K562 (cell line): ENCODE results near the gene DIP2C. TPM values are rescaled to one million over a fixed set of nuclear protein-coding genes. Genes with fewer than 3 reads are reported as not detected.

Experiments
- ATAC-seq: fragments of 200-7000 bp; cut with Tn5 transposase; 3 replicates; pipeline ENCODE4 v1.9.1; 2020; ENCODE audit warnings: moderate library complexity
- BruUV-seq: library from RNA; stranded (reverse); fragments of 400-500 nt; replicated peaks from 2 replicates; lab custom pipeline; 2021; lab: Mats Ljungman, UMichigan
- CTCF ChIA-PET: fragments of 300-600 bp; formaldehyde crosslinking; extraction: SDS; loops from one replicate; lab custom pipeline; 2021; ENCODE audit warnings: low intra/inter-chr PET ratio; lab: Yijun Ruan, JAX
- POLR2A ChIA-PET: fragments of 300-600, 350-650 bp; sonication (Branson Sonifier 250); formaldehyde crosslinking; extraction: SDS; loops from one replicate; lab custom pipeline; 2021; ENCODE audit warnings: antibody characterized with exemption, inconsistent platforms; lab: Yijun Ruan, JAX
- DNase-seq, 4 experiments: peaks; one replicate each; pipeline versions ENCODE4 v3.0.0 to v3.0.0-alpha.2; 2011 to 2018; ENCODE audit warnings: low spot score in 3 of 4, mixed read lengths in 3 of 4; ENCODE audit errors: extremely low read depth in 1 of 4
- FAIRE-seq: peaks from 2 replicates; lab custom pipeline; 2011; peaks lifted over from hg19 to GRCh38; lab: Jason Lieb, UNC
- H2AFZ ChIP-seq: 2 replicates; pipeline ENCODE4 v1.6.0; 2011; ENCODE audit warnings: low read depth, low read length, control low read depth, inconsistent platforms
- H3K27ac ChIP-seq: fragments of 200-600 bp; 3 replicates; pipeline ENCODE4 v1.8.0; 2011; ENCODE audit warnings: low read depth, mild to moderate bottlenecking, control low read depth, inconsistent platforms, low read length, moderate library complexity, mixed read lengths; ENCODE audit errors: extremely low read depth
- H3K27me3 ChIP-seq, 2 experiments: fragments of 300-600 bp in 1 of 2; 2 replicates in 1 of 2; 3 replicates in 1 of 2; pipeline versions ENCODE4 v1.6.0 to v1.8.0; 2011; ENCODE audit warnings: inconsistent platforms in 2 of 2, low read length in 2 of 2, mild to moderate bottlenecking in 1 of 2, mixed read lengths in 1 of 2, moderate library complexity in 1 of 2; ENCODE audit not compliant: control insufficient read depth in 2 of 2, insufficient read depth in 2 of 2
- H3K36me3 ChIP-seq: fragments of 300-600 bp; 3 replicates; pipeline ENCODE4 v1.8.0; 2011; ENCODE audit warnings: mild to moderate bottlenecking, low read length, inconsistent platforms; ENCODE audit not compliant: control insufficient read depth, insufficient read depth
- H3K4me1 ChIP-seq, 2 experiments: fragments of 200-600 bp in 1 of 2; replicated peaks in 1 of 2; 2 replicates in 1 of 2; 3 replicates in 1 of 2; pipeline versions ENCODE4 v1.5.1 to v1.8.0; 2011; ENCODE audit warnings: inconsistent platforms in 2 of 2, low read length in 2 of 2, mild to moderate bottlenecking in 1 of 2, mixed read lengths in 1 of 2, moderate library complexity in 1 of 2; ENCODE audit not compliant: control insufficient read depth in 2 of 2, insufficient read depth in 2 of 2
- H3K4me2 ChIP-seq: 2 replicates; pipeline ENCODE4 v1.6.1; 2011; ENCODE audit warnings: low read length, control low read depth, inconsistent platforms, mixed read lengths; ENCODE audit not compliant: insufficient read depth
- H3K4me3 ChIP-seq: fragments of 200-600 bp; sonication (generic), shearing (Covaris generic); 2 replicates; pipeline ENCODE4 v1.5.1; 2016; ENCODE audit warnings: control low read depth, inconsistent platforms
- H3K79me2 ChIP-seq: fragments of 200-600 bp; 3 replicates; pipeline ENCODE4 v1.8.0; 2011; ENCODE audit warnings: low read length, inconsistent platforms; ENCODE audit not compliant: control insufficient read depth, insufficient read depth
- H3K9ac ChIP-seq, 2 experiments: 2 replicates each; pipeline versions ENCODE4 v1.6.0 to v1.6.1; 2011; ENCODE audit warnings: low read depth in 2 of 2, low read length in 2 of 2, control low read depth in 1 of 2, inconsistent platforms in 1 of 2, mild to moderate bottlenecking in 1 of 2, mixed read lengths in 1 of 2; ENCODE audit not compliant: insufficient read depth in 1 of 2
- H3K9me1 ChIP-seq: one replicate; pipeline ENCODE4 v1.6.0; 2011; ENCODE audit warnings: inconsistent platforms, mild to moderate bottlenecking, low read length, moderate library complexity; ENCODE audit not compliant: control insufficient read depth, insufficient read depth
- H3K9me3 ChIP-seq: replicated peaks from 2 replicates; pipeline ENCODE4 v1.5.1; 2011; ENCODE audit warnings: low read depth, low read length, inconsistent platforms; ENCODE audit not compliant: control insufficient read depth, insufficient read depth
- H4K20me1 ChIP-seq: replicated peaks from 2 replicates; pipeline ENCODE4 v1.6.1; 2011; ENCODE audit warnings: low read length, inconsistent platforms, mixed read lengths; ENCODE audit not compliant: control insufficient read depth, insufficient read depth
- CHD2 ChIP-seq: IDR thresholded peaks from 2 replicates; pipeline ENCODE4 v1.6.1; 2011; ENCODE audit warnings: low read depth, low read length
- KAT7 ChIP-seq: sonication (generic); formaldehyde crosslinking; IDR thresholded peaks from 2 replicates; pipeline ENCODE4 v1.8.0; 2022; ENCODE audit warnings: missing genetic modification reagents, mild to moderate bottlenecking, borderline replicate concordance
- KAT8 ChIP-seq: fragments of 450-650 bp; IDR thresholded peaks from 2 replicates; pipeline ENCODE4 v1.6.1; 2016; ENCODE audit warnings: low read depth, mild to moderate bottlenecking
- NFE2 ChIP-seq: IDR thresholded peaks from 2 replicates; pipeline ENCODE4 v1.6.1; 2014; ENCODE audit warnings: antibody characterized with exemption, low read depth
- NFE2L1 ChIP-seq: fragments of 450-650 bp; IDR thresholded peaks from 2 replicates; pipeline ENCODE4 v1.6.1; 2016; ENCODE audit warnings: missing genetic modification characterization, low read depth, mild to moderate bottlenecking, missing compliant biosample characterization, moderate library complexity, borderline replicate concordance
- NKRF ChIP-seq: fragments of 450-650 bp; IDR thresholded peaks from 2 replicates; pipeline ENCODE4 v1.6.1; 2016; ENCODE audit warnings: borderline replicate concordance
- PYGO2 ChIP-seq: fragments of 450-650 bp; IDR thresholded peaks from 2 replicates; pipeline ENCODE4 v1.6.1; 2016; ENCODE audit warnings: mild to moderate bottlenecking, missing genetic modification characterization, moderate library complexity, missing compliant biosample characterization
- RFX5 ChIP-seq: IDR thresholded peaks from 2 replicates; pipeline ENCODE4 v1.6.1; 2011; ENCODE audit warnings: low read depth, mild to moderate bottlenecking, improper control_type of control experiment, low read length
- SIN3A ChIP-seq, 2 experiments: fragments of 150-350 bp in 1 of 2; IDR thresholded peaks; 2 replicates each; pipeline ENCODE4 v1.6.1; 2011 to 2016; ENCODE audit warnings: borderline replicate concordance in 2 of 2, low read depth in 2 of 2, low read length in 2 of 2, mild to moderate bottlenecking in 2 of 2, moderate library complexity in 2 of 2; ENCODE audit not compliant: control insufficient read depth in 1 of 2
- SNIP1 ChIP-seq: fragments of 450-650 bp; IDR thresholded peaks from 2 replicates; pipeline ENCODE4 v1.7.1; 2017; ENCODE audit warnings: low read depth, mild to moderate bottlenecking
- ZNF431 ChIP-seq: sonication (generic); formaldehyde crosslinking; IDR thresholded peaks from 2 replicates; pipeline ENCODE4 v1.8.0; 2022; ENCODE audit warnings: mild to moderate bottlenecking, missing genetic modification reagents
- WGBS: fragments of 100-300 bp; shearing (Covaris generic); methylation state at CpG from one replicate; pipeline ENCODE4 v1.1.6; 2016; ENCODE audit warnings: low coverage, mixed read lengths; ENCODE audit not compliant: insufficient coverage; ENCODE audit errors: missing lambda C conversion rate; 5-methylcytosine and 5-hydroxymethylcytosine counted together
- in situ Hi-C: fragments of 300-500 bp; cut with MboI; formaldehyde crosslinking; loops from 4 replicates; pipeline ENCODE4 v1.15.0; 2018; ENCODE audit warnings: inconsistent platforms, mixed read lengths
- intact Hi-C: fragments of 100-400 bp; cut with micrococcal nuclease; formaldehyde crosslinking; loops from 2 replicates; pipeline ENCODE4 v1.14.2; 2022
- polyA plus RNA-seq, 8 experiments: library from polyadenylated mRNA; depleted of rRNA in 4 of 8; stranded (reverse) in 5 of 8; unstranded in 3 of 8; fragments of >200 nt; fragmentation: Nextera tagmentation in 2 of 8; fragmentation: Illumina TruSeq in 1 of 8; extraction: Ambion mirVana in 2 of 8; extraction: Trizol in 1 of 8; gene quantifications; 2 replicates each; pipeline versions ENCODE4 v1.2.1 to v1.2.3, GENCODE V29; 2011 to 2014; ENCODE audit warnings: inconsistent platforms in 1 of 8, missing spikeins in 1 of 8
- total RNA-seq, 7 experiments: library from RNA; depleted of rRNA in 6 of 7; stranded (reverse); fragments of >200 nt in 6 of 7; fragmentation: Illumina TruSeq in 2 of 7; extraction: Trizol in 2 of 7; gene quantifications; 2 replicates each; pipeline versions ENCODE4 v1.2.1 to v1.2.3, GENCODE V29; 2011 to 2021; ENCODE audit warnings: low replicate concordance in 1 of 7
- TF ChIP-seq, protein P1 (sequence below): fragments of 450-650 bp; IDR thresholded peaks from 2 replicates; pipeline ENCODE4 v1.6.1; 2017; ENCODE audit warnings: antibody characterized with exemption
- TF ChIP-seq, protein P2 (sequence below): fragments of 250-450 bp; sonication (Bioruptor Pico); IDR thresholded peaks from 2 replicates; pipeline ENCODE4 v1.8.0; 2021; ENCODE audit warnings: borderline replicate concordance, mild to moderate bottlenecking, moderate library complexity; ENCODE audit not compliant: poor library complexity, severe bottlenecking

DIP2C gene
- total and polyA plus RNA-seq, 9 of the 15 experiments (the other 6 are each of a cell fraction or from before 2014, with no cell fraction given): 0.01 TPM; not detected in 8

GRCh38 chr10:687583-688311 is 1.7 kb downstream of the DIP2C start:
- Histone ChIP-seq H3K9ac (no peak overlapping the region), H3K36me3 (no peaks in the 10 kb centered on the region), H3K27ac (no peak overlapping the region), H2AFZ (no peak overlapping the region), H3K79me2 (no peaks in the 10 kb centered on the region), H3K27me3 (peaks cover 3 to 33% of the 10 kb centered on the region in 2 experiments; a peak in 3 of 5 replicates), H3K9me3 (no peaks in the 10 kb centered on the region), H3K4me2 (no peak overlapping the region), H3K4me1 (peaks cover 0 to 5% of the 10 kb centered on the region in 2 experiments; a peak in 2 of 5 replicates), H3K4me3 (no peak overlapping the region), H3K9me1 (no peaks in the 10 kb centered on the region)
- WGBS: under 1% methylated on average over 20 of the region's 21 CpGs
- POLR2A ChIA-PET: no interaction called here
- no TSS peak for BruUV-seq
- no peak for ATAC-seq
- CTCF ChIA-PET: no interaction called here
- FAIRE-seq: no peak
- no peak for DNase-seq
- in situ Hi-C loops (no loop called here), intact Hi-C loops (no loop called here)
- TF ChIP-seq, protein P1, sequence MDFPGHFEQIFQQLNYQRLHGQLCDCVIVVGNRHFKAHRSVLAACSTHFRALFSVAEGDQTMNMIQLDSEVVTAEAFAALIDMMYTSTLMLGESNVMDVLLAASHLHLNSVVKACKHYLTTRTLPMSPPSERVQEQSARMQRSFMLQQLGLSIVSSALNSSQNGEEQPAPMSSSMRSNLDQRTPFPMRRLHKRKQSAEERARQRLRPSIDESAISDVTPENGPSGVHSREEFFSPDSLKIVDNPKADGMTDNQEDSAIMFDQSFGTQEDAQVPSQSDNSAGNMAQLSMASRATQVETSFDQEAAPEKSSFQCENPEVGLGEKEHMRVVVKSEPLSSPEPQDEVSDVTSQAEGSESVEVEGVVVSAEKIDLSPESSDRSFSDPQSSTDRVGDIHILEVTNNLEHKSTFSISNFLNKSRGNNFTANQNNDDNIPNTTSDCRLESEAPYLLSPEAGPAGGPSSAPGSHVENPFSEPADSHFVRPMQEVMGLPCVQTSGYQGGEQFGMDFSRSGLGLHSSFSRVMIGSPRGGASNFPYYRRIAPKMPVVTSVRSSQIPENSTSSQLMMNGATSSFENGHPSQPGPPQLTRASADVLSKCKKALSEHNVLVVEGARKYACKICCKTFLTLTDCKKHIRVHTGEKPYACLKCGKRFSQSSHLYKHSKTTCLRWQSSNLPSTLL: no peak
- no peak for TF ChIP-seq NKRF
- no peak for TF ChIP-seq ZNF431 (CRISPR knock-in tag)
- TF ChIP-seq SNIP1: no peak
- no peak for TF ChIP-seq CHD2
- TF ChIP-seq NFE2L1 (tag): no peak
- no peak for TF ChIP-seq RFX5
- TF ChIP-seq PYGO2 (tag): no peak
- no peak for TF ChIP-seq SIN3A (IDR thresholded peaks at IDR 0.05; ENCODE audit: borderline replicate concordance in 2 of 2, control insufficient read depth in 1 of 2, low read depth in 2 of 2, low read length in 2 of 2)
- no peak for TF ChIP-seq KAT7 (CRISPR knock-in tag)
- no peak for TF ChIP-seq KAT8
- no peak for TF ChIP-seq NFE2
- TF ChIP-seq, protein P2, sequence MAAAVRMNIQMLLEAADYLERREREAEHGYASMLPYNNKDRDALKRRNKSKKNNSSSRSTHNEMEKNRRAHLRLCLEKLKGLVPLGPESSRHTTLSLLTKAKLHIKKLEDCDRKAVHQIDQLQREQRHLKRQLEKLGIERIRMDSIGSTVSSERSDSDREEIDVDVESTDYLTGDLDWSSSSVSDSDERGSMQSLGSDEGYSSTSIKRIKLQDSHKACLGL (CRISPR knock-in tag): no peak
- TF ChIP-seq, all 486 proteins: peak for 0
- no peaks in the 10 kb centered on the region; the same call in 1 of the 2 replicates for H4K20me1 ChIP-seq
